IMR-90 (cell line): ENCODE results near the gene PRDM2. TPM values are rescaled to one million over a fixed set of nuclear protein-coding genes. Genes with fewer than 3 reads are reported as not detected.

Experiments
- ATAC-seq: fragments of 200-7000 bp; cut with Tn5 transposase; 2 replicates; pipeline ENCODE4 v1.9.1; 2020; ENCODE audit warnings: low read depth, mild to moderate bottlenecking, moderate library complexity
- BruUV-seq: library from RNA; stranded (reverse); fragments of 400-500 nt; replicated peaks from 2 replicates; lab custom pipeline; 2021; lab: Mats Ljungman, UMichigan
- CTCF ChIA-PET: fragments of 300-600 bp; formaldehyde crosslinking; extraction: SDS; loops from one replicate; lab custom pipeline; 2021; ENCODE audit warnings: antibody characterized with exemption; lab: Yijun Ruan, JAX
- POLR2A ChIA-PET: fragments of 300-600 bp; sonication (Branson Sonifier 250); formaldehyde crosslinking; loops from one replicate; lab custom pipeline; 2022; ENCODE audit warnings: antibody characterized with exemption; ENCODE audit not compliant: unreplicated experiment; lab: Charles Lee
- DNase-seq: peaks from one replicate; pipeline ENCODE4 v3.0.0; 2013
- H2AFZ ChIP-seq: replicated peaks from 2 replicates; pipeline ENCODE3; 2013; ENCODE audit warnings: low read length, mild to moderate bottlenecking; ENCODE audit not compliant: poor library complexity
- H2AK5ac ChIP-seq: 2 replicates; pipeline ENCODE4 v1.6.1; 2013; ENCODE audit warnings: low read depth, low read length, inconsistent platforms
- H2AK9ac ChIP-seq: replicated peaks from 2 replicates; pipeline ENCODE3; 2013; ENCODE audit warnings: mild to moderate bottlenecking, low read depth, low read length, moderate library complexity; ENCODE audit not compliant: poor library complexity
- H2BK120ac ChIP-seq: 2 replicates; pipeline ENCODE4 v1.6.1; 2013; ENCODE audit warnings: low read depth, low read length, inconsistent platforms
- H2BK15ac ChIP-seq: 3 replicates; pipeline ENCODE4 v1.6.1; 2013; ENCODE audit warnings: low read depth, low read length, inconsistent platforms
- H2BK20ac ChIP-seq: 2 replicates; pipeline ENCODE4 v1.6.1; 2013; ENCODE audit warnings: low read depth, mild to moderate bottlenecking, inconsistent platforms, low read length, moderate library complexity
- H2BK5ac ChIP-seq: 2 replicates; pipeline ENCODE4 v1.6.1; 2013; ENCODE audit warnings: mild to moderate bottlenecking, low read depth, low read length, inconsistent platforms; ENCODE audit not compliant: poor library complexity, severe bottlenecking
- H3K14ac ChIP-seq: replicated peaks from 2 replicates; pipeline ENCODE4 v1.6.1; 2013; ENCODE audit warnings: low read depth, low read length, inconsistent platforms
- H3K18ac ChIP-seq: 2 replicates; pipeline ENCODE4 v1.6.1; 2013; ENCODE audit warnings: low read depth, low read length, control low read depth
- H3K23ac ChIP-seq: 2 replicates; pipeline ENCODE4 v1.6.1; 2013; ENCODE audit warnings: low read depth, low read length, inconsistent platforms
- H3K27ac ChIP-seq: 2 replicates; pipeline ENCODE4 v1.5.1; 2013; ENCODE audit warnings: mild to moderate bottlenecking, control low read depth, low read length; ENCODE audit not compliant: insufficient read depth
- H3K27me3 ChIP-seq: 2 replicates; pipeline ENCODE4 v1.6.1; 2013; ENCODE audit warnings: low read length; ENCODE audit not compliant: control insufficient read depth, insufficient read depth
- H3K36me3 ChIP-seq: 2 replicates; pipeline ENCODE4 v1.6.1; 2013; ENCODE audit warnings: low read length, mixed read lengths; ENCODE audit not compliant: control insufficient read depth, insufficient read depth
- H3K4ac ChIP-seq: 2 replicates; pipeline ENCODE4 v1.6.1; 2013; ENCODE audit warnings: low read depth, low read length, inconsistent platforms
- H3K4me1 ChIP-seq: 2 replicates; pipeline ENCODE4 v1.6.1; 2013; ENCODE audit warnings: low read length, mixed read lengths; ENCODE audit not compliant: control insufficient read depth, insufficient read depth
- H3K4me2 ChIP-seq: 2 replicates; pipeline ENCODE4 v1.6.1; 2013; ENCODE audit warnings: low read depth, mild to moderate bottlenecking, control low read depth, low read length, moderate library complexity
- H3K4me3 ChIP-seq: 2 replicates; pipeline ENCODE4 v1.5.1; 2013; ENCODE audit warnings: low read depth, mild to moderate bottlenecking, control low read depth, low read length, moderate library complexity; ENCODE audit not compliant: insufficient read depth
- H3K56ac ChIP-seq: 2 replicates; pipeline ENCODE4 v1.6.1; 2013; ENCODE audit warnings: low read length, inconsistent platforms; ENCODE audit not compliant: insufficient read depth; ENCODE audit errors: extremely low read depth
- H3K79me1 ChIP-seq, 2 experiments: 2 replicates each; pipeline ENCODE4 v1.6.1; 2013; ENCODE audit warnings: low read length in 2 of 2, inconsistent platforms in 1 of 2, low read depth in 1 of 2
- H3K9ac ChIP-seq: 2 replicates; pipeline ENCODE4 v1.6.1; 2013; ENCODE audit warnings: low read depth, low read length, control low read depth
- H3K9me1 ChIP-seq: 2 replicates; pipeline ENCODE4 v1.6.1; 2013; ENCODE audit warnings: low read length, inconsistent platforms; ENCODE audit not compliant: insufficient read depth
- H3K9me3 ChIP-seq: 2 replicates; pipeline ENCODE4 v1.6.1; 2013; ENCODE audit warnings: low read length; ENCODE audit not compliant: control insufficient read depth, insufficient read depth
- H4K20me1 ChIP-seq: 2 replicates; pipeline ENCODE4 v1.6.1; 2013; ENCODE audit warnings: low read length, inconsistent platforms; ENCODE audit not compliant: insufficient read depth
- H4K5ac ChIP-seq: 2 replicates; pipeline ENCODE4 v1.6.1; 2013; ENCODE audit warnings: mild to moderate bottlenecking, low read depth, low read length, control low read depth
- H4K8ac ChIP-seq, 2 experiments: 2 replicates each; pipeline ENCODE4 v1.6.1; 2013; ENCODE audit warnings: low read depth in 2 of 2, low read length in 2 of 2, control low read depth in 1 of 2, inconsistent platforms in 1 of 2
- H4K91ac ChIP-seq: 2 replicates; pipeline ENCODE4 v1.6.1; 2013; ENCODE audit warnings: low read depth, low read length, inconsistent platforms; ENCODE audit not compliant: insufficient read depth
- BHLHE40 ChIP-seq: fragments of 150-350 bp; IDR thresholded peaks from 2 replicates; pipeline ENCODE4 v1.6.1; 2016; ENCODE audit warnings: mild to moderate bottlenecking, low read depth, low read length
- CEBPB ChIP-seq: IDR thresholded peaks from 2 replicates; pipeline ENCODE4 v1.6.1; 2012; ENCODE audit warnings: low read depth, low read length, improper control_type of control experiment
- CHD1 ChIP-seq: IDR thresholded peaks from 2 replicates; pipeline ENCODE4 v1.6.1; 2012; ENCODE audit warnings: low read depth, low read length, improper control_type of control experiment
- CTCF ChIP-seq: conservative IDR thresholded peaks from 2 replicates; pipeline ENCODE4 v1.5.1; 2012; ENCODE audit warnings: mild to moderate bottlenecking, low read depth, low read length, improper control_type of control experiment
- ELK1 ChIP-seq: fragments of 150-350 bp; IDR thresholded peaks from 2 replicates; pipeline ENCODE4 v1.6.1; 2016; ENCODE audit warnings: low read depth, mild to moderate bottlenecking, low read length, moderate library complexity, borderline replicate concordance
- FOS ChIP-seq: fragments of 150-350 bp; IDR thresholded peaks from 2 replicates; pipeline ENCODE4 v1.6.1; 2016; ENCODE audit warnings: low read depth, low read length
- MAFK ChIP-seq: IDR thresholded peaks from 2 replicates; pipeline ENCODE4 v1.6.1; 2012; ENCODE audit warnings: low read depth, low read length, improper control_type of control experiment
- MAZ ChIP-seq: IDR thresholded peaks from 2 replicates; pipeline ENCODE4 v1.6.1; 2012; ENCODE audit warnings: low read depth, mild to moderate bottlenecking, low read length, improper control_type of control experiment, moderate library complexity, borderline replicate concordance
- MXI1 ChIP-seq: IDR thresholded peaks from 2 replicates; pipeline ENCODE4 v1.6.1; 2012; ENCODE audit warnings: low read depth, mild to moderate bottlenecking, low read length, moderate library complexity, borderline replicate concordance
- NFE2L2 ChIP-seq: fragments of 150-350 bp; IDR thresholded peaks from 2 replicates; pipeline ENCODE4 v1.6.1; 2016; ENCODE audit warnings: low read depth, mild to moderate bottlenecking, low read length
- POLR2A ChIP-seq: IDR thresholded peaks from 2 replicates; pipeline ENCODE4 v1.6.1; 2012; ENCODE audit warnings: mild to moderate bottlenecking, low read depth, low read length
- RAD21 ChIP-seq: IDR thresholded peaks from 2 replicates; pipeline ENCODE4 v1.6.1; 2012; ENCODE audit warnings: low read length, improper control_type of control experiment
- RCOR1 ChIP-seq: IDR thresholded peaks from 2 replicates; pipeline ENCODE4 v1.6.1; 2012; ENCODE audit warnings: mild to moderate bottlenecking, low read length, improper control_type of control experiment; ENCODE audit not compliant: insufficient replicate concordance
- RFX5 ChIP-seq: IDR thresholded peaks from 2 replicates; pipeline ENCODE4 v1.8.0; 2012; ENCODE audit warnings: low read depth, mild to moderate bottlenecking, low read length, moderate library complexity
- SMC3 ChIP-seq: fragments of 150-350 bp; IDR thresholded peaks from 2 replicates; pipeline ENCODE4 v1.6.1; 2016; ENCODE audit warnings: low read depth, mild to moderate bottlenecking, antibody characterized with exemption, low read length, moderate library complexity
- USF2 ChIP-seq: fragments of 150-350 bp; IDR thresholded peaks from 2 replicates; pipeline ENCODE4 v1.6.1; 2017; ENCODE audit warnings: mild to moderate bottlenecking, antibody characterized with exemption, low read length, low read depth
- WGBS, 2 experiments: methylation state at CpG; one replicate each; pipeline versions ENCODE4 v1.1.5 to v1.1.7; 2013; ENCODE audit warnings: missing lambda C conversion rate in 2 of 2; ENCODE audit not compliant: insufficient read length in 1 of 2; ENCODE audit errors: extremely low coverage in 2 of 2; 5-methylcytosine and 5-hydroxymethylcytosine counted together
- dilution Hi-C: fragments of 300-500 bp; cut with HindIII; formaldehyde crosslinking; loops from one replicate; pipeline ENCODE4 v1.14.3; 2018; ENCODE audit warnings: low sequenced_read_pairs; ENCODE audit not compliant: unreplicated experiment
- in situ Hi-C: fragments of 300-500 bp; cut with MboI; formaldehyde crosslinking; loops from 3 replicates; pipeline ENCODE4 v1.14.3; 2019; ENCODE audit warnings: low sequenced_read_pairs, inconsistent platforms, mixed read lengths
- intact Hi-C: fragments of 100-400 bp; cut with micrococcal nuclease; formaldehyde crosslinking; loops from 2 replicates; pipeline ENCODE4 v1.10.0; 2022
- polyA plus RNA-seq, 3 experiments: library from polyadenylated mRNA; depleted of rRNA; stranded (reverse); fragments of >200 nt; gene quantifications; 2 replicates each; pipeline ENCODE4 v1.2.3, GENCODE V29; 2012; ENCODE audit warnings: low replicate concordance in 1 of 3
- total RNA-seq: library from RNA; depleted of rRNA; stranded (reverse); fragments of >200 nt; gene quantifications from 2 replicates; pipeline ENCODE4 v1.2.3, GENCODE V29; 2012

The PRDM2 gene
- total and polyA plus RNA-seq, 2 of the 4 experiments (the other 2 are of a cell fraction), result 3.4 to 8.9 TPM

GRCh38 chr1:13702425-13703127 is 2.6 kb downstream of the PRDM2 start:
- H3K4ac ChIP-seq, result no peak overlapping the region
- no peak overlapping the region for H4K8ac ChIP-seq
- H3K56ac ChIP-seq, result no peak overlapping the region
- no peak overlapping the region for H3K4me3 ChIP-seq
- H4K20me1 ChIP-seq, result no peaks in the 10 kb centered on the region; the same call in 1 of the 2 replicates
- no peak overlapping the region for H3K27ac ChIP-seq
- H3K27me3 ChIP-seq, result no peaks in the 10 kb centered on the region
- BruUV-seq, result no TSS peak
- H4K91ac ChIP-seq, result no peak overlapping the region
- ATAC-seq (no peak), DNase-seq (no peak)
- dilution Hi-C loops, result no loop called here
- ChIA-PET CTCF (no interaction called here), POLR2A (no interaction called here)
- H3K79me1 ChIP-seq, result peaks cover 7 to 12% of the 10 kb centered on the region in 2 experiments
- no CpG with 5 or more reads among the region's 10 CpGs for WGBS, 2 experiments
- H2AFZ ChIP-seq, result no peak overlapping the region
- no peak overlapping the region for H2BK15ac ChIP-seq
- no peaks in the 10 kb centered on the region for H3K9me1 ChIP-seq
- intact Hi-C loops, result no loop called here
- H3K18ac ChIP-seq, result no peak overlapping the region
- no peak overlapping the region for H2AK9ac ChIP-seq
- H2AK5ac ChIP-seq, result no peak overlapping the region
- no peak overlapping the region for H3K4me2 ChIP-seq
- no peaks in the 10 kb centered on the region; the same call in 1 of the 2 replicates for H3K9me3 ChIP-seq
- H3K23ac ChIP-seq, result no peak overlapping the region
- H2BK5ac ChIP-seq, result no peak overlapping the region
- no peaks in the 10 kb centered on the region for H3K36me3 ChIP-seq
- in situ Hi-C loops, result no loop called here
- no peak overlapping the region for H2BK20ac ChIP-seq
- H3K14ac ChIP-seq, result no peak overlapping the region
- H2BK120ac ChIP-seq, result no peak overlapping the region
- H3K9ac ChIP-seq, result no peak overlapping the region
- H4K5ac ChIP-seq, result no peak overlapping the region
- peaks cover 6% of the 10 kb centered on the region for H3K4me1 ChIP-seq
- TF ChIP-seq BHLHE40 (no peak), FOS (no peak), NFE2L2 (no peak), RCOR1 (no peak), POLR2A (no peak), RFX5 (no peak), CEBPB (no peak), MXI1 (no peak), CTCF (no peak), CHD1 (no peak), RAD21 (no peak), SMC3 (no peak), MAFK (no peak), MAZ (no peak), USF2 (no peak), ELK1 (no peak)
